GM11168 (cell line): ENCODE results near the gene ST3GAL5.
"Not testable (repeated sequence)": the region's sequence is repeated elsewhere in the genome, so short reads cannot be mapped to it uniquely, and the experiment has no call there.

Experiments
- in situ Hi-C: fragments of 300-500 bp; cut with MboI; formaldehyde crosslinking; loops from one replicate; pipeline ENCODE4 v1.12.0; 2022; ENCODE audit warnings: low sequenced_read_pairs; ENCODE audit not compliant: unreplicated experiment

The ST3GAL5 gene

DNA sequence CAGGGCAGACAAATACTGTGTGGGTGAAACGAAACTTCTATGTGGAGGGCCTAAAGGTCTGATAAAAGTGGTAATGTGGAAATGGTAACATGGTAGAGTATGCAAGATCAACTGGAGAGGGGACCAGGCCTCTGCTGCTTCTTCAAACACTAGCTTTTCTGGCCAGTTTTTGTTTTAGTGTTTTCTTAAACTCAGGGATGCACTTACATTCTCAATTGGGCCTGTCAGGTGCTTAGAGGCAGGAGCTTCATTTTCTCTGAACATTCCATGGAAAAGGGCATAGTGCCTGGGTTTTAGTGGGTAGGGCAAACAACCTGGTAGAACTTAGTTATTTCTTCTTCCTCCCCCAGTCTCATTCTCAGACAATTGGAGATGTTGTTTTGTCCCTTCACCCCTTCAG, 10.5 kb upstream of the ST3GAL5 start:
- in situ Hi-C loops = no loop called here

DNA sequence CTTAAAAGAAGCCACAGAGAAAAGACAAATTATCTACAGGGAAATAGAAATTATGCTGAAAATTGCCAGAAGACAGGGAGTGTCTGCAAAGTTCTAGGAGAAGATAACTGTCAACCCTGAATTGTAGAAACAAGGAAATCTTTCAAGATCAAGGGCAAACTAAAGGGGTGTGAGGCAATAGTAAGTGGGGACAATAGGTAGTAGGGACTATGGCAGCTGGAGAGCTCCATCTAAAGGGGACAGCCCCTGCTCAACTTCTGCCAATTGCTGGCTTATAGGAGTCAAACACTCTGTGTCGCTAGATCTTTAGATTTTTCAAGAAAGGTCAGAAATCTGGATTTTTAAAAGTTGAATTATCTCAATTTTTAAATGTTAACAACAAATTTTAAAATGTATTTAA, 10.1 kb upstream of the ST3GAL5 start:
- in situ Hi-C loops = no loop called here

DNA sequence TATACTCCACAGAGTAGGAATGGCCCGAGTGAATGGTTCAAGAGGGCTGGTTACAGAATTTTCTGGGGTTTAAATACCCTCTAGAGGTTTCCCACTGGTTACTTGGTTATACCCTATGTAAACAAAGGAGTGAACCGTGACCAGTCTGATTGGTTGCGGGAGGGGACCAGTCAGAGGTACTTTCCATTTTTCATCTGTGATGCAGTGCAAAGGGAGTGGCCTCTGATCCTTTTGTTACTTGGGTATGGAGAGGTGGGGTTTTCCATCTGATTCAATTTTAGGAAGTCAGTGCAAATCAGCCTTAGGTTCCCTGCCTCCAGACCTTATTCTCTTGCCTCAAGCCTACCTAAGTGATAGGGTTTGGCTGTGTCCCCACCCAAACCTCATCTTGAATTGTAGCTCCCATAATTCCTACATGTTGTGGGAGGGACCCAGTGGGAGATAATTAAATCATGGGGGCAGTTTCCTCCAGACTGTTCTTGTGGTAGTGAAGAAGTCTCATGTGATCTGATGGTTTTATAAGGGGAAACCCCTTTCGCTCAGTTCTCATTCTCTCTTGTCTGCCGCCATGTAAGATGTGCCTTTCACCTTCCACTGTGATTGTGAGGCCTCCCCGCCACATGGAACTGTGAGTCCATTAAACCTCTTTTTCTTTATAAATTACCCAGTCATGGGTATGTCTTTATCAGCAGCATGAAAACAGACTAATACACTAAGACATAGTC, 5.9 kb upstream of the ST3GAL5 start:
- in situ Hi-C loops = loop anchor here (5.0 kb wide), 1 partner anchor 67 kb away; no protein-coding TSS in a partner anchor

DNA sequence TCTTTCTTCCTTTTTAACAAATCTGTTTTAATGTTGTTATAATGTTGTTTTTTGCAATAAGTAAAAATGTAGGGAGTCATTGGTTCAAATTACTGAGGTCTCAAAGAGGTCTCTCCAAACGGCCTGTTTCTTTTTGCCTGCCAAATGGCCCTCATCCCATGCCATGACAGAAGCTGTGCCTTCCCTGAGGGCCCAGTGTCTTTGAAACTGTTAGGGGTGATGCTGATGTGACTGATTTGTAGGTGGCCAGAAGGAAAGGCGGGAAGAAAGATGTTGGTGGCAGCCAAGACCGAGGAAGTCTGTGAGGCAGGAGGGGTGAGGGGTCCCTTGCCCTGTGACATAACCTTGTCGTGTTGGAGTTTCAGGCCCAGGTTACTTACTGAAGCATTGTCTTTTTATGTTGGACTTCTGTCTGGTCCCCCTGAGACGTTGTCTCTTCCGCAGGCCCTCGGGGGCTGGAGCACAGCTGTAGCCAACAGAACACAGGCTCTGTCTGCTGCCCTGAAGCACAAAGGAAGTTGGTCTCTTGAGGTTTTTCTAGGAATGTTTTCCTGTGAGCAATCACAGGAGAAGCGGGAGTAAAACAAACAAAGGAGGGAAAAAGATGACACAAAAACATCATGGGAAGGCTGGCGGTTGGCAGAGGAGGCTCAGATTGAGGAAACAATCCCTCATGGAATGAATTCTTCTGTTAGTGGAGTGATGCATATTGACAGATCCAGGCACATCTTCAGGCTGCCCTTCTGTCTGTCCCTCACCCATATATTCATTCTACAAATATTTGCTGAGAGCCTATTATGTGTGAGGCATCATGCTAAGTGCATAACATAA, 4.9 kb upstream of the ST3GAL5 start:
- in situ Hi-C loops = loop anchor here (5.0 kb wide), 1 partner anchor 66 kb away; no protein-coding TSS in a partner anchor

DNA sequence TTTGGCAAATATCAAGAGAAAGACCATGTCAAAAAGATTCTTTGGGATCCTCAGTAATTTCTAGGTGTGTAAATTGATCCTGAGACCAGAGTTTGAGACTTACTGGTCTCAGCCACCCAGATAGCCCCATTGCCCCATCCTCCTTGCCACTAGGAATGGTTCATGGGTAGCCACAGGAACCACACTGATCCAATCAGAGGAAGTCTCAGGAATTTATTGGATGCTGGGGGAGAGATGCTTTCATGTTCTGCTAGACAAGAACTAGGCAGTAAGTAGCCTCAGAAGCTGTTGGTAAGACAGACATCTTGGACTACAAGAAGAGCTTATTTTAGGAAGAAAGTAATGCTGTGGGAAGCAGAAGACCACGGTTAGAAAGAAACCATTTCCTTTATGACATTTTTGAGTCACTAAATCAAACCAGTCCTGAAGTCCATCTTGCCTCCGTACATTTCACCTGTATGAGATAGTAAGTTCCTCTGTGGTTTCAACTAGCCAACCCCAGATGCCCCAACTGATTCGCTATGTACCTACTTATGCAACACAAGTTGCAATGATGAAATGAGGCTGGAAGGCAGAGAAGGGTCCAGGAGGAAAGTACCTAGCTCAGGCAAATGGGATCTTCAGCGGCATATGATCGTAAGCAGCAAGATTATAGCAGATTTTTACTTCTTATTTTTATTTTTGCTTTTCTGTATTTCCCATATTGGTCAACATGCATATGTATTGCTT, 3.6 kb upstream of the ST3GAL5 start:
- in situ Hi-C loops = loop anchor here (5.0 kb wide), 1 partner anchor 65 kb away; no protein-coding TSS in a partner anchor

DNA sequence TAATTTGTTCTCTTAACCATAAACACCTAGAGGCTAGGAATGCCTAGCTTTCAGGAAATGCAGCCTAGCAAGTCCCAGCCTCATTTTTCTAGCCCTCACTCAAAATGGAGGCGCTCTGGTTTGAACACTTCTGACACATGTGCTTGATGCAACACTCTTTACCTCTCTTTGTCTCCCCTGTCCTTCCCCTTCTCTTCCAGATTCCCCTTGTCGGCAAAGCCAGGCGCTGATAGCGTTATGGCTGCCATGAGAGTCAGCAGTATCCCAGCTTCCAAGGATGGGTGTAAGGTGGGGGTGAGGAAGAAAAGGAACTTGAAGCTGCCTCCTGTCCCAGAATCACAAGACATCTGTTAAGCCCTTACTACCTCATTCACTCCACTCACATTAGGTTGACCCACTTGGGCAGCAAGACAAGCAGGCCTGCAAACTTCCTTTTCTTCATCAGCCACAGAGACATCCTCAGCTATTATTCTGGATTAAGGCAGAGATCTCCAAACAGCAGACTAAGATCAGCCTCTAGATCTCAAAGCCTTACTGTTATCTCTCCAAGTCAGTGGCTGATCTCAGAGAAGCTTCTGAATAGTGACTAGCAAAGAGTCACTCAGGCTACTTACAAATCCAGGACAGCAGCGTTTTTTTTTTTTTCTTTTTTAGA, 1.9 kb upstream of the ST3GAL5 start:
- in situ Hi-C loops = loop anchor here (5.0 kb wide), 1 partner anchor 63 kb away; no protein-coding TSS in a partner anchor

DNA sequence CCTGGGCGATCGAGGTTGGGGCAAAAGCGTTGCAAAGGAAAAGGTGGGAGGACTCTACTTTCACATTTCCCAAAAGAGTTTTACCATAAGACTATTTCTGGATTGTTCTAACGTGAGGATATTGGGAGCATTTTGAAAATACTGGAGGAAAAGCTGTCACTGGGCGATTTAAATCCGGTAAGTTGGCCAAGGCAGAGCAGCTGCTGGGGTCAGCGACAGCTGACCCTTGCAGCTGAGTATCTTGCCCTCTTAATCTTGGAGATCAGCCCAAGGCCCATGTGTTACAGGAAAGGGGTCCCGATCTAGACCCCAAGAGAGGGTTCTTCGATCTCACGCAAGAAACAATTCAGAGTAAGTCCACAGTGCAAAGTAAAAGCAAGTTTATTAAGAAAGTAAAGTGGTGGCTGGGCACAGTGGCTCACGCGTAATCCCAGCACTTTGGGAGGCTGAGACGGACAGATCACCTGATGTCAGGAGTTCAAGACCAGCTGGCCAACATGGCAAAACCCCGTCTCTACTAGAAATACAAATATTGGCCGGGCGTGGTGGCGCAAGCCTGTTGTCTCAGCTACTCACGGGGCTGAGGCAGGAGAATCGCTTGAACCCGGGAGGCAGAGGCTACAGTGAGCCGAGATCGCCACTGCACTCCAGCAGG, 964 bp upstream of the ST3GAL5 start:
- in situ Hi-C loops = loop anchor here (5.0 kb wide), 1 partner anchor 62 kb away; no protein-coding TSS in a partner anchor

DNA sequence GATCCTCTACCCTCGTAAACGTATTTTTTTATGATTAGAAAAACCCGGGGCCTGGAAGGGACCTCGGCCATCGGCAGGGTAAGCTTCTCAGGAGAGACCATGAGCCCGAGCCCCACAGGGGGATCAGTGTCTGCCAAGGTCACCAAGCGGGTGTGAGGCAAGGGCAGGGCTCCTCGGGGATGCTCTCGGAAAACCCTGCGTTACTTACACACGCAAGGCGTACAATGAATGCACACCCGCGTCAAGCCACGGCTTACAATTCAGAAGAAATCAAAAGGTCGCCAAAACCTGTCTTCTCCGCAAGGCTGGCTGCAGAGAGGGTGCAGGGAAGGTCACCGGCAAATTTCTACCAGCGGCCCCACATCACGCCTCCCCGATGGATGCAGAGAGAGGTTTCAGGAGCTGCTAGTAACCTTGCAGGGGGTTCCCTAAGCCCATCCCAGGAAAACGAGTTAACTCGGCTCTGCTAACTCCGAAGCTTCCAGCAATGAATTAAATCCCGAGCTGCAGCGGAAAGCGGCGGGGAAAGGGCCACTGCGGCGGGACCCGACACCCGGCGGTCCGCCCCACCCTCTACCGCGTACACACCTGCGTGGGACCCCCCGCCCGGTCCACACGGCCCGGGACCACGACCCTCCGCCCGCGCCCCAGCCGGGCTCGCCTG, 638 bp downstream of the ST3GAL5 start:
- in situ Hi-C loops = no loop called here

DNA sequence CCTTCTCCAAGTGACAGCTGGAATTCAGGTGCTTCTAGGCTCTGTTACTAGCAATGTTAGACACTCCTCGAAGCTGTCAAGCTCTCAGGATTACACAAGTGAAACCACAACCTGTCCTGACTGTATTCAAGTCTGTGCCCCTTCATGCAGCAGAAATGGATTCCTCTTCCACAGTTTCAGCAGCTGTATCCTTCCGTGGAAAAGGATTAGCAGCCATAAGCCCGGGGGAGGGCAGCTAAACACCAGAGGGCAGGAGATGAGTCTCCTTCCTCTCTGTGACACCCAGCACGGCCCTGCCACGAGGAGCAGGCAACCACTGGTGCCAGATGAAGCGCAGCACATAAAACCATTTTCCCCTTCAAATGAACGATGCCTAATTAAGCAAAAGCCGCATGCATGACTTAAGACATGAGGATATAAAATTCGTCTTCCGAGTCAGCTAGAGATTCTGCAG, 1.2 kb downstream of the ST3GAL5 start:
- in situ Hi-C loops = no loop called here

DNA sequence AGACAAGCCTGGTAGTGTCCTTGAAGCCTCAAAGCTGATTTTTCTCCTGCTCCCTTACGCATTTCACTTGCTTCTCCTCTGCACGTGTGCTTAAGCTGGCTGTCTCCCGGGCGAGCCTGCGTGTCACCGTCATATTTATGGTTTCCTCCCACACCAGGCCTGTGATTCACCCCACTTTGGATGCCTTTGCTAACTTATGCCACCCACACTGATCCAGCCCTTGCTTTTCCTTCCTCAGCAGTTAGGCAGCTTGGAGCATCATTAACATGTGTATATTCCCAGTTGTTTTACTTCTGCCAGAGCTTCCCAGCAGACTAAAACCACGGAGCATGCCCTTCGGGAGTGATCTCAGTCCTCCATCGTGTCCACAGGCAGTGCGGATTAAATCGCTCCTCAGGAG, 2.2 kb downstream of the ST3GAL5 start:
- in situ Hi-C loops = no loop called here

DNA sequence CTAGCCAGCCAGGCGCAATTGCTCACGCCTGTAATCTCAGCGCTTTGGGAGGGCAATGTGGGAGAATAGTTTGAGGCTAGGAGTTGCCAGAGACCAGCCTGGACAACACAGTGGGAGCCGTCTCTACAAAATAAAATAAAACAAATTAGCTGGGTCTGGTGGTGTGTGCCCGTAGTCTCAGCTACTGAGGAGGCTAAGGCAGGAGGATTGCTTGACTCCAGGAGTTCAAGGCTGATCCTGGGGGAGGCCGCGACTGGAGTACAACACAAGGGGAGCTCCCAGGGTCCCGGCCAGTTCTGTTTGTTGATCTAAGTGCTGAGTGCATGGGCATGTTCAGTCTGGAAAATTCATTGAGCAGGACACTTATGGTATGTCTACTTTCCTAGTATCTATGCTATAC, 2.6 kb downstream of the ST3GAL5 start:
- in situ Hi-C loops = no loop called here

DNA sequence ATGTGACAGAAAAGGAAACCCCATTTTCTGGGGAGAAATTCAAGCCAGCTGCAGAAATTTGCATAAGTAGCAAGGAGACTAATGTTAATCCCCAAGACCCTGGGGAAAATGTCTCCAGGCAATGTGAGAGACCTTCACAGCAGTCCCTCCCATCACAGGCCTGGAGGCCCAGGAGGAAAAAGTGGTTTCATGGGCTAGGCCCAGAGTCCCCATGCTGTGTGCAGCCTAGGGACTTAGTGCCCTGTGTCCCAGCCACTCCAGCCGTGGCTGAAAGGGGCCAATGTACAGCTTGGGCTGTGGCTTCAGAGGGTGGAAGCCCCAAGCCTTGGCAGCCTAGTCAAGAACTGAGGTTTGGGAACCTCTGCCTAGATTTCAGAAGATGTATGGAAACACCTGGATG, 7.0 kb downstream of the ST3GAL5 start:
- in situ Hi-C loops = not testable (repeated sequence)

DNA sequence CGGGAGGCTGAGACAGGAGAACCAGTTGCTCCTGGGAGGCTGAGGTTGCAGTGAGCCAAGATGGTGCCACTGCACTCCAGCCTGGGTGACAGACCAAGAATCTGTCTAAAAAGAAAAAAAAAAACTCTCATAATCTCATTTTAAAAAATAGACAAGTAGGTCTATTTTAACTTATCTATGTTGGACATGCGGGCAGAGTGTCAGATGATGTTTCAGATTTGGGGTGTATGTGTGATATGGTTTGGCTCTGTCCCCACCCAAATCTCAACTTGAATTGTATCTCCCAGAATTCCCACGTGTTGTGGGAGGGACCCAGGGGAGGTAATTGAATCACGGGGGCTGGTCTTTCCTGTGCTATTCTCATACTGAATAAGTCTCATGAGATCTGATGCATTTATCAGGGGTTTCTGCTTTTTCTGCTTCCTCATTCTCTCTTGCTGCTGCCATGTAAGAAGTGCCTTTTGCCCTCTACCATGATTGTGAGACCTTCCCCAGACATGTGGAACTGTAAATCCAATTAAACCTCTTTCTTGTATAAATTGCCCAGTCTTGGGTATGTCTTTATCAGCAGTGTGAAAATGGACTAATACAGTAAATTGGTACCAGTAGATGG, 8.0 kb downstream of the ST3GAL5 start:
- in situ Hi-C loops = not testable (repeated sequence)

DNA sequence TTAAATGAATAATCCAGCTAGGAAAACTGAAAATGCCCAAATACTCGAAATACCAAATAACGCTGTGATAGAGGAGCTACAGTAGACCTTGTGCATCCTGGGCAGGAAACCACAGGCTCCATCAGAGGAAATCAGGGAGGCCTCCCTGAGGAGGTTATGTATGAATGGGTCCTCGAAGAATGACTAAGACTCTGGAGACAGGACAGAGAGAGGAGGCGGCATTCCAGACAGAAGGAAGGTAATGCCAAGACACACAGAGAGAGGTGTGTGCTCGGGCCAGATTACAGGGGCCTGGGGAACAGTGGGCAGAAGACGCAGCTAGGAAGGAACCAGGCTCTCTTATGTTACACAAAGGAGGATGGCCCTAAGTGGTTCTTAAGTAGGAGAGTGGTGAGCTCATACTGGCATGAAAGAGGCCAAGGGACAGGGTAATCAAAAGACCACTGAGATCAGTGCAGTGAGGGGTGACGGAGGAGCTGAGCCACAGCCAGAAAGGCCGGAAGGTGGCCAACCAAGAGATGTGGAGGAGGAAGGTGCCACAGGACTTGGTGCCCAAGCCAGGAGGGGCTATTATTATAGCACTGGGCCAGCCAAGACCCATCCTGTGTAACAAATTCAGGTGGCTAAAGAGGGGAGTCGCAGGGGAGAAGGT, 9.9 kb downstream of the ST3GAL5 start:
- in situ Hi-C loops = no loop called here

DNA sequence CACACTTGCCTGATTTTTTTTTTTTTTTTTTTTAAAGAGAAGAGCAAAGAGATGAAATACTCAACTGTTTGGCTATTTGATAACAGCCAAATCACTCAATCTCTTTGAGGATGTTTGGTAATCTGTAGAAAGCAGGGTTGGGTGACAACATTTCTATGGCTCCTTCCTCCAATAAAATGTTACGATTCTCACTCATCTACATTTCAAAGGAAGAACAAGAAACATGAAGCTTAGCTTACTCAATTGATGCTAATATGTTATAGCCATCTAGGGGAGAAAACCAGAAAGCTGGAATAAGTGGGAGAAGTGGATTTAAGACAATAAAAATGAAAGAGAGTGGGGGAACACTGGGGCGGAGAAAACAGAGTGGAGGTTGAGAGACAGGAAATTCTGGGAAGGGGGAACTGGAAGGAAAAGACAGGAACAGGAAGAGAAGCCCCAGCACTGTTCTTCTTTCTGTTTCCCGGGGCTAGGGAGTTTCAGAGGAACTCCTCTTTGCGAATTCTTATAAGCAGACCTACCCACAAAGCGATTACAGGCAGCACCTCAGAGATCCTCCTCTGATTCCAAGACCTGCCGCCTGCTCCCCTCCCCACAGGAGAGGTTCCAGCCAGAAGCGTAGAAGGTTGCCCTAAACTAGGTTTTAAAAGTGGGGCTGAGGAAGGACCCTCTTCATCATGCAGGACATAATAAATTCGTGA, 13.3 kb downstream of the ST3GAL5 start:
- in situ Hi-C loops = no loop called here

DNA sequence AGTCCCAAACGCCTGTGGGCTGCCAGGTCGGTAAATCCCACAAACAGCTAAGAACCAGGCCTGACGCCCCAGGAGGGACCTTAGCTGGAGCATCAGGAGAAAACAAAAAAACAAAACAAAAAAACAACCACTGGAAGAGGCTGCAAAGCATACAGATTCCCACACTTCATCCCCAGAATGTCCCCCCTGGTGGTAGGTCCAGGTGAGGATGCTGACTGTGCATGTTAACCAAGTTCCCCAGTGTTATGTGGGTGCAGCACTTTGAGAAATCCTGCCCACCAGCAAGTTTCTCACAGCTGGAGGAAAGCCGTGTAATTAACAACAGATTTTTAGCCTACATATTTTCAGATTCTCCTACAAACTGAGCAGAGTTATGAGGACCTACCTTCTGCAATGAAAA, 15.1 kb downstream of the ST3GAL5 start:
- in situ Hi-C loops = no loop called here

DNA sequence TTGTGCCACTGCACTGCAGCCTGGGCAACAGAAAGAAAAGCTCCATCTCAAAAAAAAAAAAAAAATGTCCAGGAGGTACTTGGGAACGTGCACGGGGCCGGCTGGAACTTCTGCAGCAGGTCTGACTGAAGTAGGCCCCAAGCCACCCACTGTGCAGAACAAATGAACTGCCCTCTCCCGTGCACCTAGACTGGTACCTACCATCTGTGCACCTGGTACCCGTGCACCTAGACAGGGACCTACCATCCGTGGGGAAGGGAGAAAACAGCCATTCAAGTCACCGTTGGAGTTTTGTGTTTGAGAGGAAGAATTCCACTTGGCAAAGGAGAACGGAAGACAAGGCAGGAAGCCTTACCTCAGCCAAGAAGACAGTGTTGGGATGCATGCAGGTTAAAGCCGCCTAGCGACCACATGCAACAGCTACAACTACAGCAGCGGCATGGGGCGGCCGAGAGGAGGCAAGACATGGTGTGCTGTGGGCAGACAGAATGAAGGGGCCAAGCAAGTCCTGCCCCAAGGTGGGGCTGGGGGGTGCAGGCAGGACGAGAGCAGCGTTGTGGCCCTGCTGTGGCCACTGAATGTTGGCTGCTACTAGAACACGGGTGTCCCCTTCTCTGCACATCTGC, 16.1 kb downstream of the ST3GAL5 start:
- in situ Hi-C loops = no loop called here
